Ishikawa (cell line): Measurements from ENCODE around the gene ZSCAN20.

Source experiments
- EP300 ChIP-seq: IDR thresholded peaks from 2 replicates; pipeline ENCODE4 v1.6.1; 2012; ENCODE audit warnings: borderline replicate concordance
- NFIC ChIP-seq: IDR thresholded peaks from 2 replicates; pipeline ENCODE4 v1.6.1; 2012
- TAF1 ChIP-seq: IDR thresholded peaks from 2 replicates; pipeline ENCODE4 v1.6.1; 2012; ENCODE audit warnings: low read depth, mild to moderate bottlenecking

GRCh38 chr1:33460144-33460543 is 12.3 kb upstream of the ZSCAN20 start:
- TF ChIP-seq NFIC, result no peak
- no peak for TF ChIP-seq EP300
- TF ChIP-seq TAF1, result no peak
